Activated T-helper 2 cell treated with anti-CD3 and anti-CD28 coated beads, Interferon-gamma antibody, Interleukin-2, Interleukin-4, amounts not matched to agents 10 μg/mL and 5 μg/mL and 100 μg/mL, durations not matched to agents 14 hours and 24 hours and 36 hours (primary cell): ENCODE measurements around the gene TRAF5. TPM values are rescaled to one million over a fixed set of nuclear protein-coding genes. Genes with fewer than 3 reads are reported as not detected.
A peak's percentile ranks its signal among the peaks of the same experiment; 100 is the strongest.

Experiments used
- DNase-seq: peaks from one replicate; pipeline ENCODE4 v3.0.0; 2021; ENCODE audit warnings: low spot score
- H3K27ac Mint-ChIP-seq: one replicate; pipeline ENCODE4 v1.8.0; 2021; ENCODE audit warnings: mixed read lengths
- H3K27me3 Mint-ChIP-seq: one replicate; pipeline ENCODE4 v1.8.0; 2021; ENCODE audit warnings: low read depth, mixed read lengths
- H3K36me3 Mint-ChIP-seq: one replicate; pipeline ENCODE4 v1.8.0; 2021; ENCODE audit warnings: low read depth, mixed read lengths
- H3K4me1 Mint-ChIP-seq: one replicate; pipeline ENCODE4 v1.8.0; 2021; ENCODE audit warnings: low read depth, mixed read lengths
- H3K4me3 Mint-ChIP-seq: one replicate; pipeline ENCODE4 v1.8.0; 2021; ENCODE audit warnings: low read depth, mild to moderate bottlenecking, moderate library complexity, mixed read lengths
- H3K9me3 Mint-ChIP-seq: one replicate; pipeline ENCODE4 v1.8.0; 2021; ENCODE audit warnings: mixed read lengths
- intact Hi-C: fragments of 100-400 bp; cut with micrococcal nuclease; formaldehyde crosslinking; loops from one replicate; pipeline ENCODE4 v1.15.1; 2023
- total RNA-seq: library from RNA; stranded (reverse); gene quantifications from 2 replicates; pipeline ENCODE4 v1.2.3, GENCODE V29; 2022

Gene TRAF5
- total RNA-seq, 1 donor from 2014 or later: 63.8 TPM

DNA sequence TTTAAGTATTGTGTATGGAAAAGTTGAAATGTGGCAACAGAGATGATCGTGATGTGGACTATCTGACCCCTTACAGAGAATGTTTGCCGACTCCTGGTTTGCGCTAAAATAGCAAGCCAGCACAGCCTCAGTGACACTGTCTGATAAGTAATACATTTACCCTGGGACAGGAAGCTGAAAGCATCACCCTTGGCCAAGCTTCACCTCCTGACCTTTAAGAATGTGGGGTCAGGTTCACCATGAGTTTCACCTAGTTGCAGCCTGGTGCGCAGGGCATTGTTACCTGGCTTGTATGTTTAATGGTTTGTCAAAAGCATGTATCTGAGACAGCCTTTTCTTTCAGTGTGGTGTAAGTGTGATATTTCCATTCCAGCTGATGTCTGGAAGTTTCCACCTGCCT, 29.2 kb downstream of the TRAF5 start:
- peaks cover 80% of the 10 kb centered on the region for H3K36me3 Mint-ChIP-seq
- no peak overlapping the region for H3K4me3 Mint-ChIP-seq
- H3K27ac Mint-ChIP-seq: peak overlapping the region; percentile 49
- H3K9me3 Mint-ChIP-seq: peaks cover 17% of the 10 kb centered on the region
- H3K27me3 Mint-ChIP-seq: no peaks in the 10 kb centered on the region
- intact Hi-C loops: loop anchor here (2.0 kb wide), 1 partner anchor 25 kb away; no protein-coding TSS in a partner anchor
- DNase-seq: no peak
- peaks cover 51% of the 10 kb centered on the region for H3K4me1 Mint-ChIP-seq

DNA sequence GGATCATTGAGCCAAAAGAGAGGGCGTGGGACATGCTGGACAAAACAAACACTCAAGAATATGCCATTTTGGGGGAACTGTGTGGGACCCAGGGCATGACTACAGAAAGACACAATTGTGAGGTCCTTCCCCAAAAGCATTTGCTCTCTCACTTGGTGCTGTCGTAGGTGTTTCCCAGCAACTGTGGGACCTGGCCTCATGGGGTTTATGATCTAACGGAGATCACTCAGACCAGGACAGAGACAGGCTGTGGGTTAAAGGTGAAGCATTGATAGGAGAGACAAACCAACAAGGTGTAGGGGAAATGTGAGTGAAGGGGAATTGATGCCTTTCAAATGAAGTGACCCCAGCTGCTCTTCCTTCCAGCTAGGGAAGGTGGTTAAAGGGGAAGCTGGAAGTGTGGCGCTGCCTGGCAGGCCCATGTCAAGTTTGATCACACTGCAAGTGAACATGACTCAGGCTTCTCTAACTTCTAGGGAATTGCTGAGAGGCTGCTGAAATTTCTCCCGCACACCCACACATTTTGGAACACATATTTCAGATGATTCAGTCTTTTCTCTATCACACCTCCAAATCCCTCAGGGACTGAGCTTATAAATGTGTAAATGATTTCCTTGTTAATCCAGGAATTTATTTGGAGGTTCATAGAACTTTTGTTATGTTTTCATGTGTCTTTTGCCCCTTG, 30.2 kb downstream of the TRAF5 start:
- DNase-seq: no peak
- Mint-ChIP-seq H3K4me1 (peaks cover 45% of the 10 kb centered on the region), H3K4me3 (no peak overlapping the region), H3K27me3 (no peaks in the 10 kb centered on the region), H3K36me3 (peaks cover 76% of the 10 kb centered on the region), H3K9me3 (peaks cover 9% of the 10 kb centered on the region), H3K27ac (peak overlapping the region; percentile 71)
- intact Hi-C loops: loop anchor here (2.0 kb wide), 1 partner anchor 24 kb away; no protein-coding TSS in a partner anchor

DNA sequence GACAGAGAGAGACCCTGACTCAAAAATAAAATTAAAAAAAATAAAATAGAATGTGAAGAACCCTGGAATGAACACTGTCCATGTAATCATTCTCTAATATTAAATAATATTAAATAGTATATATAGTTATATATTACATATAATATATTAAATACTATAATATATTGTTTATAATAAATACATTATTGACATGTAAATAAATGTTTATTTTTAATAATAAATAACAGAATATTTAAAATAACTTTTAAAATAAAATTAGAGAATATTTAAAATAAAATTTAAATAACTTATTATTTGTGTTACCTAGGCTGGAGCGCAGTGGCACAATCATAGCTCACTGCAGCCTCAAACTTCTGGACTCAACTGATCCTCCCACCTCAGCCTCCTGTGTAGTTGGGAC, 32.1 kb downstream of the TRAF5 start:
- no peak for DNase-seq
- H3K27me3 Mint-ChIP-seq: no peaks in the 10 kb centered on the region

DNA sequence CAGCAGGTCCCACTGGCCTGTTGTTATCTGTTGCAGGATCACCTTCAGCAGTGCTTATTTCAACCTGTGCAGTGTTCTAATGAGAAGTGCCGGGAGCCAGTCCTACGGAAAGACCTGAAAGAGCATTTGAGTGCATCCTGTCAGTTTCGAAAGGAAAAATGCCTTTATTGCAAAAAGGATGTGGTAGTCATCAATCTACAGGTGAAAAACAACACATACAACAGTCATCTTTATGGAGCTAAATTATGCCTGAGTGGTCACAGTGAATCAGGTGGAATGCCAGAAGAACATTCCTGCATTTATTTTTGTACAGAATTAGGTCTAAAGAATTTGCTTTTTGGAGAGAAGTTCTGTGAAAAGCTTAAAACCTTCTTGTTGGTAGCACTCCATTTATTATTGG, 33.2 kb downstream of the TRAF5 start:
- Mint-ChIP-seq H3K27me3 (no peaks in the 10 kb centered on the region), H3K9me3 (no peaks in the 10 kb centered on the region), H3K4me3 (no peak overlapping the region), H3K4me1 (peaks cover 30% of the 10 kb centered on the region), H3K36me3 (peaks cover 65% of the 10 kb centered on the region), H3K27ac (no peak overlapping the region)
- no peak for DNase-seq
- intact Hi-C loops: no loop called here

More for the DNA sequence above, 32.1 kb downstream of the TRAF5 start:
- peaks cover 69% of the 10 kb centered on the region for H3K36me3 Mint-ChIP-seq
- no peaks in the 10 kb centered on the region for H3K9me3 Mint-ChIP-seq
- no peak overlapping the region for H3K4me3 Mint-ChIP-seq
- no peak overlapping the region for H3K27ac Mint-ChIP-seq
- intact Hi-C loops: no loop called here
- peaks cover 33% of the 10 kb centered on the region for H3K4me1 Mint-ChIP-seq

DNA sequence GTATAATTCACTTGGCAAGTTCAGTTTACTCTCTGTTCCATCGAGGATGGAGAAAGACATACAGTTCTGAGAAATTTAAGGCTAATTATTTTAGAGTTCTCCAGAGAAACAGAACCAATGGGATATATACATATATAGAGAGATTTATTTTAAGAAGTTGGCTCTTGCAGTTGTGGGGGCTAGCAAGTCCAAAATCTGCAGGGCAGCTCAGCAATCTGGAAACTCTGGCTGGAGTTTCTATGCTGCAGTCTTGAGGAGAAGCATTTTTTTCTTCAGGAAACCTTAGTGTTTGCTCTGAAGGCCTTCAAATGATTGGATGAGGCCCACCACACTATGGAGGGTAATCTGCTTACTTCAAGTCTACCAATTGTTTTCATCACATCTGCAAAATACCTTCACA, 34.6 kb downstream of the TRAF5 start:
- Mint-ChIP-seq H3K36me3 (peaks cover 67% of the 10 kb centered on the region), H3K27me3 (no peaks in the 10 kb centered on the region)

DNA sequence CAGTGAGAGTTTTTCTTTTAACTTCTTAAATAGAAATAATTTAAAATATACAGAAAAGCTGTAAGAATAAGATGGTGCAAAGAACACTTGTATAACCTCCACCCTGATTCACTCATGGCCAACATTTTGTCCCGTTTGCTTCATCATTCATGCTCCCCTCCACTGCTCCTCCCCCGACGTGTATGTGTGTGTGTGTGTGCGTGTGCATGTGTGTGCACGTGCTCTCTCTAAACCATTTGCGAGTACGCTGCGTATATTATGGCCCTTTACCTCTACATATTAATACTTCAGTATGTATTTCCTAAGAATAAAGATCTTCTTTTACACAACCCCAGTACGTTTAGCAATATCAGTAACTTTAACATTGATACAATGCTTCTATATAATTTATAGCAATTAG, 43.0 kb downstream of the TRAF5 start:
- peaks cover 19% of the 10 kb centered on the region for H3K4me1 Mint-ChIP-seq
- no peaks in the 10 kb centered on the region for H3K27me3 Mint-ChIP-seq
- H3K4me3 Mint-ChIP-seq: no peak overlapping the region
- no peak overlapping the region for H3K27ac Mint-ChIP-seq
- intact Hi-C loops: no loop called here
- DNase-seq: no peak
- H3K9me3 Mint-ChIP-seq: no peaks in the 10 kb centered on the region
- H3K36me3 Mint-ChIP-seq: peaks cover 79% of the 10 kb centered on the region

More for the DNA sequence above, 34.6 kb downstream of the TRAF5 start:
- no peak overlapping the region for H3K27ac Mint-ChIP-seq
- intact Hi-C loops: no loop called here
- no peak overlapping the region for H3K4me3 Mint-ChIP-seq
- H3K4me1 Mint-ChIP-seq: peaks cover 21% of the 10 kb centered on the region
- no peaks in the 10 kb centered on the region for H3K9me3 Mint-ChIP-seq
- no peak for DNase-seq

DNA sequence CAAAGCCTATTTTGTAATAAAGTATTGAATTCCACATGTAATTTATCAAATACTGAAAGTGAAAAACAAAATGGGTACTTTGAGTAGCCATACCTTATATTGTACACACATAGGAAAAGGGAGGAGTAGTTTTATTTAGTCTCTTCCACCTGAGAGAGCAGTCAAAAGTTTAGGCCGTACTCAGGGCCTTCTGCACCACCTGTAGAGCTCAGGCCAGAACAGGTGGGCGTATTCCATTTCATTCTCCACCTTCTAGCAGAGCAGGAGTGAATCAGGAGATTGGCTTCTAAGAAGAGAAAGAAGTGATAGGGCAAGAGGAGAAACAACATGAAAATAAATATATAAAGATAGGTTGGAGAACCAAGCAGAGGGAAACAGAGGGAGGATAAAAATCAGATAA, 44.0 kb downstream of the TRAF5 start:
- Mint-ChIP-seq H3K27ac (peak overlapping the region; percentile 54), H3K36me3 (peaks cover 81% of the 10 kb centered on the region), H3K4me1 (peaks cover 21% of the 10 kb centered on the region), H3K27me3 (no peaks in the 10 kb centered on the region), H3K9me3 (no peaks in the 10 kb centered on the region), H3K4me3 (no peak overlapping the region)
- DNase-seq: no peak
- intact Hi-C loops: no loop called here

DNA sequence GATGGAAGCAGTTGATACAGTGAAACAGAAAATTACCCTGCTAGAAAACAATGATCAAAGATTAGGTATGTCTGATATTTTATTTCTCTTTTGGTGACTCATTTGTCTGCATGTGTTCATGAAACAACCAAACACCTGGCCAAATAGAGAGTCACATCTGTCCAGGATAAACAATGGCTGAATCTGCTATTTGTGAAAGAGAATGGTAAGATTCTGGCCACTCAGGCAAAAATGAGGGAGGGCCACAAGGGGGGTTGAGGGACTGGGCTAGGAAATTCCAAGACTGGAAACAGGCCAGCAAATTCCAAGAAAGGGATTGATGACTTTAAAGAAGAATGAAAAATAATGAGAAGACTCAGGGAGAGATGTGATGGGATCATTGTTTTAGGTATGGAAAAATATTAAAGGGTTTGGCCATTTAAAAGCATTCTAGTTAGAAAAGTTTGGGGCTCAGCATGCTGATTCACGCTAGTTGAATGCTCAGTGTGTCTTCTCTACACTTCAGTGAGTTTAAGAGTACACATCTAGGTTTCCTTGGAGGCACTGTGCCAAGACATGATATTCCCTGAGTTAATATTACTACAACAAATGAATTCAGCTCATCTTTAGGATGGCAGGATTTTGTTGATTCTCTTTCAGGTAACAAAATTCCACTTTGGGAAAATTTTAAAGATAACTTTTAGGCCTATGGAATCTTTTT, 44.9 kb downstream of the TRAF5 start:
- Mint-ChIP-seq H3K27ac (no peak overlapping the region), H3K4me3 (no peak overlapping the region), H3K4me1 (peaks cover 28% of the 10 kb centered on the region), H3K27me3 (no peaks in the 10 kb centered on the region), H3K9me3 (no peaks in the 10 kb centered on the region), H3K36me3 (peaks cover 81% of the 10 kb centered on the region)
- intact Hi-C loops: no loop called here
- DNase-seq: no peak

DNA sequence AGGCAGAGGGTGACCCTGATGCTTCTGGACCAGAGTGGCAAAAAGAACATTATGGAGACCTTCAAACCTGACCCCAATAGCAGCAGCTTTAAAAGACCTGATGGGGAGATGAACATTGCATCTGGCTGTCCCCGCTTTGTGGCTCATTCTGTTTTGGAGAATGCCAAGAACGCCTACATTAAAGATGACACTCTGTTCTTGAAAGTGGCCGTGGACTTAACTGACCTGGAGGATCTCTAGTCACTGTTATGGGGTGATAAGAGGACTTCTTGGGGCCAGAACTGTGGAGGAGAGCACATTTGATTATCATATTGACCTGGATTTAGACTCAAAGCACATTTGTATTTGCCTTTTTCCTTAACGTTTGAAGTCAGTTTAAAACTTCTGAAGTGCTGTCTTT, 45.8 kb downstream of the TRAF5 start:
- H3K36me3 Mint-ChIP-seq: peaks cover 80% of the 10 kb centered on the region
- no peak overlapping the region for H3K27ac Mint-ChIP-seq
- H3K4me3 Mint-ChIP-seq: no peak overlapping the region
- intact Hi-C loops: no loop called here
- no peaks in the 10 kb centered on the region for H3K9me3 Mint-ChIP-seq
- peaks cover 37% of the 10 kb centered on the region for H3K4me1 Mint-ChIP-seq
- H3K27me3 Mint-ChIP-seq: no peaks in the 10 kb centered on the region
- DNase-seq: no peak

DNA sequence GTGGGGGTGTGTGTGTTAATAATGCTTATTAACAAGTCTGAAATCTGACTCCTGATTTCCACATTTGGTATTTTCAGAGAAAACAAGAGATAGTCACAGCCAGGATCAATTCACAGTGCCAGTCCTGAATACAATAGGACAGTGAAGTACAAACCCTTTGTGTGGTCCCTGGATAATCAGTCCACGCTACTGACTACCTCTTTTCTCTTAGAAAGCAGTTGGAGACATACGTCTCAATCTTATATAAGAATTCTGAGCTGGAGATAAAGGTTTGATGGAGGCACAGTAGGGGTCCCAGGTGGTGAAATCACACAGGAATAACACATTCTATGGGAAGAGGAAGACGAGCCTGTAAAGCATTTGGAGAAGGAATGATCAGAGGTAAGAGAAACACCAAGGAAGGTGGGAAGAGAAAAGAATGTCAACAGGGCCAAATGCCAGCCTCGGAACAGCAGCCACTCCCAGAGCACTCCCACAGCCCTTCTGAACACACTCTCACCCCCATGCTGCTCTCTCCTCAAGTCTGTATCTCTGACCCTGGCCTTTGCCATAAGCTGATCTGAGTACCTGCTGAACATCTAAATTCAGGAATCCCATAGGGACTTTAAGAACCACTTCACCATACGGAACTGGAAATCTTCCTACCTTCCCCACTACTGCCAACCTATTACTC, 48.6 kb downstream of the TRAF5 start:
- H3K9me3 Mint-ChIP-seq: no peaks in the 10 kb centered on the region
- no peak overlapping the region for H3K4me3 Mint-ChIP-seq

DNA sequence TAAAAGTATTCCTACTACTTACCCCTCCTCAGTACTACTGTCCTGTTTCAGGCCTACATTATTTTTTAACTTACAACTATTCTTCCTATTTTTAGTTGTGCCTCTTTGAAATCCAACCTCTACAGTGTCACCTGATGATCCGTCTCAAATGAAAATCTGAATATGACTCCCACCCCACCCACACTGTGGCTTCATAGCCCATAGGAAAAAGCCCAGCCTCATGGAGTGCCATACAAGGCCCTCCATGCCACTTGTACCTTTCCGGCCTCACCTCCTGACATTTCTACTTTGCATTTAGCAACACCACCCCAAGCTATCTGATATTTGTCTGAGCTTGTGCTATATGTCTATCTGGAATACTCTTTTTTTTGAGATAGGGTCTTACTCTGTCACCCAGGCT, 49.3 kb downstream of the TRAF5 start:
- intact Hi-C loops: no loop called here
- H3K36me3 Mint-ChIP-seq: peaks cover 76% of the 10 kb centered on the region
- peak overlapping the region; percentile 24 for H3K27ac Mint-ChIP-seq
- H3K4me1 Mint-ChIP-seq: peaks cover 43% of the 10 kb centered on the region
- H3K4me3 Mint-ChIP-seq: no peak overlapping the region
- no peak for DNase-seq
- H3K27me3 Mint-ChIP-seq: no peaks in the 10 kb centered on the region
- H3K9me3 Mint-ChIP-seq: no peaks in the 10 kb centered on the region

More for the DNA sequence above, 48.6 kb downstream of the TRAF5 start:
- Mint-ChIP-seq H3K4me1 (peaks cover 45% of the 10 kb centered on the region), H3K36me3 (peaks cover 77% of the 10 kb centered on the region), H3K27me3 (no peaks in the 10 kb centered on the region), H3K27ac (peak overlapping the region; percentile 24)
- no peak for DNase-seq
- intact Hi-C loops: no loop called here

DNA sequence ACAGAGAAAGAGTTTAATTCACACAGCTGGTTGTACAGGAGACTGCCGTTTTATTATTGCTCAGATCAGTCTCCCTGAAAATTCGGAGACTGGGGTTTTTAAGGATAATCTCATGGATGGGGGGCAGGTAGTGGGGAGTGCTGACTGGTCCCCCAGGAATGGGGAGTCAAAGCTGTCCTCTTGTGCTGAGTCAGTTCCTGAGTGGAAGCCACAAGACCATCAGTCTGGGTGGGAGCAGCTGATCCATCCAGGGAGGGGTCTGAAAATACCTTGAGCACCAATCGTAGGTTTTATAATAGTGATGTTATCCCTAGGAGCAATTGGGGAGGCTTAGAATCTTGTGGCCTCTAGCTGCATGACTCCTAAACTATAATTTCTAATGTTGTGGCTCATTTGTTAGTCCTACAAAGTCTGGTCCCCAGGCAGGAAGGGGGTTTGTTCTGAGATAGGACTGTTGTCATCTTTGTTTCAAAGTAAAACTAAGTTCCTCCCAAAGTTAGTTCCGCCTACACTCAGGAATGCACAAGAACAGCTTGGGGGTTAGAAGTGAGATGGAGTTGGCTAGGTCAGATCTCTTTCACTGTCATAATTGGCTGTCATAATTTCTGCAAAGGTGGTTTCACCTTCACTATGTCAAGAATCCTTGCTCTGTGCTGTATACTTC, 50.3 kb downstream of the TRAF5 start:
- intact Hi-C loops: no loop called here
- H3K9me3 Mint-ChIP-seq: no peaks in the 10 kb centered on the region
- H3K27me3 Mint-ChIP-seq: no peaks in the 10 kb centered on the region
- H3K4me3 Mint-ChIP-seq: no peak overlapping the region
- H3K27ac Mint-ChIP-seq: peak overlapping the region; percentile 38
- DNase-seq: no peak
- H3K4me1 Mint-ChIP-seq: peaks cover 48% of the 10 kb centered on the region
- peaks cover 69% of the 10 kb centered on the region for H3K36me3 Mint-ChIP-seq
